H1 (cell line): ENCODE results near the gene IL13. TPM values are rescaled to one million over a fixed set of nuclear protein-coding genes. Genes with fewer than 3 reads are reported as not detected.

Source experiments
- CTCF ChIA-PET: fragments of 300-600 bp; sonication (Branson Sonifier 250); formaldehyde crosslinking; loops from one replicate; lab custom pipeline; 2021; ENCODE audit not compliant: partially characterized antibody; lab: Charles Lee
- POLR2A ChIA-PET: fragments of 300-600 bp; sonication (Branson Sonifier 250); formaldehyde crosslinking; loops from one replicate; lab custom pipeline; 2021; ENCODE audit warnings: inconsistent platforms; ENCODE audit not compliant: partially characterized antibody; lab: Charles Lee
- DNase-seq, 2 experiments: peaks; one replicate each; pipeline versions ENCODE4 v3.0.0 to v3.0.0-alpha.2; 2010 to 2022; ENCODE audit warnings: low spot score in 2 of 2, low read depth in 1 of 2, mixed read lengths in 1 of 2
- FAIRE-seq: peaks from 2 replicates; lab custom pipeline; 2011; peaks lifted over from hg19 to GRCh38; lab: Jason Lieb, UNC
- H2AFZ ChIP-seq: 2 replicates; pipeline ENCODE4 v1.8.1; 2012; ENCODE audit warnings: low read length, inconsistent platforms
- H2AK5ac ChIP-seq: 2 replicates; pipeline ENCODE4 v1.6.1; 2013; ENCODE audit warnings: low read depth, low read length
- H2BK120ac ChIP-seq: replicated peaks from 2 replicates; pipeline ENCODE3; 2013; ENCODE audit warnings: low read depth, low read length, inconsistent platforms
- H2BK12ac ChIP-seq: 2 replicates; pipeline ENCODE4 v1.6.1; 2013; ENCODE audit warnings: low read depth, low read length
- H2BK15ac ChIP-seq: 2 replicates; pipeline ENCODE4 v1.6.1; 2013; ENCODE audit warnings: low read length
- H2BK20ac ChIP-seq: 2 replicates; pipeline ENCODE4 v1.6.1; 2013; ENCODE audit warnings: low read length
- H2BK5ac ChIP-seq: 2 replicates; pipeline ENCODE4 v1.6.1; 2013; ENCODE audit warnings: low read depth, low read length
- H3K14ac ChIP-seq: 2 replicates; pipeline ENCODE4 v1.6.1; 2013; ENCODE audit warnings: inconsistent platforms; ENCODE audit not compliant: insufficient read length
- H3K18ac ChIP-seq: 2 replicates; pipeline ENCODE4 v1.6.1; 2013; ENCODE audit warnings: low read length; ENCODE audit errors: extremely low read depth
- H3K23ac ChIP-seq: 2 replicates; pipeline ENCODE4 v1.6.1; 2013; ENCODE audit warnings: inconsistent platforms; ENCODE audit not compliant: insufficient read length
- H3K23me2 ChIP-seq: 2 replicates; pipeline ENCODE4 v1.6.1; 2013; ENCODE audit warnings: low read depth, low read length
- H3K27ac ChIP-seq: 2 replicates; pipeline ENCODE4 v1.6.1; 2011; ENCODE audit warnings: low read depth, low read length, inconsistent platforms
- H3K27me3 ChIP-seq, 4 experiments: replicated peaks in 1 of 4; 1 replicate in 1 of 4; 2 replicates in 3 of 4; pipeline versions ENCODE4 v1.6.1 to v1.8.1; 2011 to 2013; ENCODE audit warnings: low read length in 3 of 4, mild to moderate bottlenecking in 3 of 4, inconsistent platforms in 2 of 4, mixed read lengths in 2 of 4, moderate library complexity in 1 of 4; ENCODE audit not compliant: control insufficient read depth in 3 of 4, insufficient read depth in 3 of 4; ENCODE audit errors: extremely low read depth in 1 of 4
- H3K36me3 ChIP-seq, 4 experiments: 2 replicates each; pipeline versions ENCODE4 v1.6.1 to v1.8.1; 2011 to 2013; ENCODE audit warnings: mild to moderate bottlenecking in 4 of 4, low read length in 3 of 4, moderate library complexity in 2 of 4, control low read depth in 1 of 4, inconsistent platforms in 1 of 4; ENCODE audit not compliant: insufficient read depth in 4 of 4, control insufficient read depth in 2 of 4
- H3K4ac ChIP-seq: replicated peaks from 2 replicates; pipeline ENCODE3; 2013; ENCODE audit warnings: low read length, low read depth, mixed read lengths, inconsistent platforms; ENCODE audit not compliant: insufficient read length
- H3K4me1 ChIP-seq, 4 experiments: replicated peaks in 1 of 4; 1 replicate in 1 of 4; 2 replicates in 3 of 4; pipeline versions ENCODE4 v1.6.1 to v1.8.1; 2011 to 2013; ENCODE audit warnings: low read length in 3 of 4, inconsistent platforms in 2 of 4, mixed read lengths in 1 of 4; ENCODE audit not compliant: insufficient read depth in 4 of 4, control insufficient read depth in 3 of 4
- H3K4me2 ChIP-seq, 2 experiments: 2 replicates each; pipeline versions ENCODE4 v1.6.1 to v1.8.1; 2011 to 2013; ENCODE audit warnings: low read depth in 2 of 2, low read length in 2 of 2, control low read depth in 1 of 2, inconsistent platforms in 1 of 2, mild to moderate bottlenecking in 1 of 2; ENCODE audit not compliant: insufficient read depth in 1 of 2
- H3K4me3 ChIP-seq, 4 experiments: fragments of 200-600, 300-600 bp in 1 of 4; sonication (generic), shearing (Covaris generic), sonication (Bioruptor Twin) in 1 of 4; 2 replicates each; pipeline versions ENCODE4 v1.5.1 to v1.8.1; 2011 to 2016; ENCODE audit warnings: low read length in 4 of 4, low read depth in 3 of 4, control low read depth in 2 of 4, inconsistent platforms in 2 of 4, mild to moderate bottlenecking in 2 of 4, mixed read lengths in 1 of 4, moderate library complexity in 1 of 4; ENCODE audit not compliant: insufficient read depth in 2 of 4; ENCODE audit errors: extremely low read depth in 1 of 4
- H3K56ac ChIP-seq: replicated peaks from 2 replicates; pipeline ENCODE3; 2013; ENCODE audit warnings: low read depth, mild to moderate bottlenecking, mixed read lengths, low read length, inconsistent platforms; ENCODE audit not compliant: insufficient read length
- H3K79me1 ChIP-seq: 2 replicates; pipeline ENCODE4 v1.6.1; 2013; ENCODE audit warnings: low read depth, low read length, control low read depth
- H3K79me2 ChIP-seq, 2 experiments: 2 replicates each; pipeline versions ENCODE4 v1.6.1 to v1.8.1; 2012 to 2013; ENCODE audit warnings: low read length in 2 of 2, mild to moderate bottlenecking in 2 of 2, inconsistent platforms in 1 of 2; ENCODE audit not compliant: insufficient read depth in 2 of 2, control insufficient read depth in 1 of 2
- H3K9ac ChIP-seq, 4 experiments: replicated peaks in 1 of 4; 1 replicate in 1 of 4; 2 replicates in 3 of 4; pipeline versions ENCODE4 v1.6.1 to v1.8.1; 2011 to 2013; ENCODE audit warnings: low read depth in 3 of 4, low read length in 3 of 4, control low read depth in 2 of 4, mild to moderate bottlenecking in 2 of 4, moderate library complexity in 2 of 4, inconsistent platforms in 1 of 4; ENCODE audit errors: extremely low read depth in 1 of 4
- H3K9me3 ChIP-seq, 2 experiments: 2 replicates each; pipeline versions ENCODE4 v1.6.1 to v1.8.1; 2012 to 2013; ENCODE audit warnings: mild to moderate bottlenecking in 2 of 2, moderate library complexity in 2 of 2, control low read depth in 1 of 2, inconsistent platforms in 1 of 2, low read depth in 1 of 2, low read length in 1 of 2, mixed read lengths in 1 of 2; ENCODE audit not compliant: insufficient read depth in 2 of 2
- H4K20me1 ChIP-seq, 2 experiments: replicated peaks in 1 of 2; 2 replicates each; pipeline versions ENCODE3 to v1.8.1; 2011 to 2013; ENCODE audit warnings: inconsistent platforms in 2 of 2, low read length in 2 of 2, mild to moderate bottlenecking in 1 of 2; ENCODE audit not compliant: insufficient read depth in 2 of 2, control insufficient read depth in 1 of 2
- H4K5ac ChIP-seq: 2 replicates; pipeline ENCODE4 v1.6.1; 2013; ENCODE audit warnings: low read length, low read depth, mixed read lengths, inconsistent platforms; ENCODE audit not compliant: insufficient read length
- H4K8ac ChIP-seq: 2 replicates; pipeline ENCODE4 v1.8.0; 2013; ENCODE audit warnings: mild to moderate bottlenecking, moderate library complexity, low read length, inconsistent platforms; ENCODE audit not compliant: insufficient read depth; ENCODE audit errors: extremely low read depth
- H4K91ac ChIP-seq: replicated peaks from 2 replicates; pipeline ENCODE3; 2013; ENCODE audit warnings: low read length, mixed read lengths, inconsistent platforms; ENCODE audit not compliant: insufficient read length
- CTBP2 ChIP-seq: IDR thresholded peaks from 2 replicates; pipeline ENCODE4 v1.7.0; 2011; ENCODE audit warnings: borderline replicate concordance, mild to moderate bottlenecking, moderate library complexity, mixed read lengths, low read length; ENCODE audit not compliant: insufficient read depth, insufficient read length
- EP300 ChIP-seq, 2 experiments: IDR thresholded peaks; 1 replicate in 1 of 2; 2 replicates in 1 of 2; pipeline ENCODE4 v1.6.1; 2011 to 2012; ENCODE audit warnings: low read depth in 2 of 2, low read length in 2 of 2, mild to moderate bottlenecking in 2 of 2, borderline replicate concordance in 1 of 2, inconsistent platforms in 1 of 2, moderate library complexity in 1 of 2
- FOSL1 ChIP-seq: IDR thresholded peaks from 2 replicates; pipeline ENCODE4 v1.6.1; 2011; ENCODE audit warnings: mild to moderate bottlenecking, low read depth, low read length, moderate library complexity; ENCODE audit not compliant: insufficient read depth
- GABPA ChIP-seq: IDR thresholded peaks from 2 replicates; pipeline ENCODE4 v1.6.1; 2011; ENCODE audit warnings: mild to moderate bottlenecking, low read length, moderate library complexity, borderline replicate concordance; ENCODE audit not compliant: insufficient read depth
- GTF2F1 ChIP-seq: IDR thresholded peaks from 2 replicates; pipeline ENCODE4 v1.6.1; 2012; ENCODE audit warnings: low read depth, low read length, improper control_type of control experiment, borderline replicate concordance
- HDAC6 ChIP-seq: IDR thresholded peaks from one replicate; pipeline ENCODE4 v1.7.1; 2012; ENCODE audit warnings: low read depth, mild to moderate bottlenecking, inconsistent platforms, low read length, moderate library complexity
- KDM5A ChIP-seq: fragments of 200-600 bp; IDR thresholded peaks from 2 replicates; pipeline ENCODE4 v1.7.1; 2012; ENCODE audit warnings: mild to moderate bottlenecking, low read length, inconsistent platforms, mixed read lengths
- MAFK ChIP-seq: IDR thresholded peaks from 2 replicates; pipeline ENCODE4 v1.6.1; 2012; ENCODE audit warnings: low read depth, mild to moderate bottlenecking, improper control_type of control experiment, low read length
- POLR2A ChIP-seq, 2 experiments: IDR thresholded peaks; 1 replicate in 1 of 2; 2 replicates in 1 of 2; pipeline ENCODE4 v1.6.1; 2011; ENCODE audit warnings: low read depth in 2 of 2, low read length in 2 of 2, mild to moderate bottlenecking in 2 of 2; ENCODE audit errors: control extremely low read depth in 1 of 2
- POLR2AphosphoS5 ChIP-seq: IDR thresholded peaks from 2 replicates; pipeline ENCODE4 v1.6.1; 2011; ENCODE audit warnings: low read depth, low read length
- RAD21 ChIP-seq, 2 experiments: IDR thresholded peaks in 1 of 2; conservative IDR thresholded peaks in 1 of 2; 2 replicates each; pipeline ENCODE4 v1.6.1; 2011; ENCODE audit warnings: low read depth in 2 of 2, low read length in 2 of 2, improper control_type of control experiment in 1 of 2, inconsistent platforms in 1 of 2, mild to moderate bottlenecking in 1 of 2, moderate library complexity in 1 of 2
- RBBP5 ChIP-seq: IDR thresholded peaks from 2 replicates; pipeline ENCODE4 v1.7.1; 2012; ENCODE audit warnings: low read depth, mild to moderate bottlenecking, inconsistent platforms, low read length, moderate library complexity, borderline replicate concordance
- RNF2 ChIP-seq: fragments of 200-900, 300-1000 bp; sonication (generic); IDR thresholded peaks from 2 replicates; pipeline ENCODE4 v1.7.1; 2016; ENCODE audit warnings: borderline replicate concordance, low read depth, mild to moderate bottlenecking, antibody characterized with exemption, low read length; ENCODE audit not compliant: poor library complexity, severe bottlenecking; ENCODE audit errors: missing control alignments
- SIRT6 ChIP-seq: IDR thresholded peaks from one replicate; pipeline ENCODE4 v1.7.1; 2012; ENCODE audit warnings: low read length, inconsistent platforms
- SP1 ChIP-seq: IDR thresholded peaks from 2 replicates; pipeline ENCODE4 v1.6.1; 2011; ENCODE audit warnings: low read depth, low read length
- TCF12 ChIP-seq: IDR thresholded peaks from 2 replicates; pipeline ENCODE4 v1.6.1; 2011; ENCODE audit warnings: low read depth, mild to moderate bottlenecking, low read length
- polyA plus RNA-seq, 7 experiments: library from polyadenylated mRNA; depleted of rRNA in 3 of 7; stranded (reverse) in 5 of 7; unstranded in 2 of 7; fragments of >200 nt in 5 of 7; fragments of 200-250 nt in 2 of 7; gene quantifications; 1 replicate in 5 of 7; 2 replicates in 1 of 7; 4 replicates in 1 of 7; pipeline versions ENCODE4 v1.2.1 to v1.2.3, GENCODE V29; 2011 to 2013; ENCODE audit warnings: missing spikeins in 2 of 7, mixed read lengths in 2 of 7
- total RNA-seq: library from RNA; stranded (reverse); fragmentation: NEBNext Ultra II Directional; extraction: Animal tissue kit (Norgen Biotek cat#: 25700); gene quantifications from 2 replicates; pipeline ENCODE4 v1.2.1, GENCODE V29; 2021

The IL13 gene
- total and polyA plus RNA-seq, 2 of the 8 experiments (the other 6 are each of a cell fraction or from before 2014, with no cell fraction given), result not detected

DNA sequence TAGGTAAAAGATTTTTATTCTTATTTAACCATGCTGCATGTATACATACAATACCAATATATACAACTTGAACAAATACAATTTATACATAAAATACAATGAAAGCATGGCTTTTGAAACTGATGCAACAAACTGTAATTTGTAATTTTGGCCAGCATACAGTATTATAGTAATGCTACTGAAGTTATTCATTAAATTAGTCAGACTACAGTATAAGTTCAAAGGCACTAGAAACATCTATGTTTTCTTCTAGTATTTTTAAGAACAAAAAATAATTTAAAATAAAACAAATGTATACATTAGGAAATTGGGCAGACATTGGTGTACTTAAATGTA lies 34.6 kb downstream of the IL13 start:
- Histone ChIP-seq H2AFZ (no peak overlapping the region), H3K9ac (no peak overlapping the region), H3K18ac (no peak overlapping the region)
- TF ChIP-seq HDAC6 (no peak), RNF2 (no peak), MAFK (no peak), KDM5A (no peak), SIRT6 (no peak), CTBP2 (no peak), POLR2A (IDR thresholded peaks at IDR 0.05; ENCODE audit: control extremely low read depth in 1 of 2, low read depth in 2 of 2, low read length in 2 of 2) (no peak), RAD21 (IDR thresholded peaks at IDR 0.05 in 1 of 2, conservative IDR thresholded peaks at IDR 0.05 in 1 of 2; ENCODE audit: low read depth in 2 of 2, low read length in 2 of 2) (no peak), TCF12 (no peak), POLR2AphosphoS5 (no peak), FOSL1 (no peak), EP300 (IDR thresholded peaks at IDR 0.05; ENCODE audit: borderline replicate concordance in 1 of 2, low read depth in 2 of 2, low read length in 2 of 2) (no peak), GTF2F1 (no peak), GABPA (no peak), SP1 (no peak), RBBP5 (no peak)

More for the DNA sequence above, 34.6 kb downstream of the IL13 start:
- Histone ChIP-seq H3K4me1 (no peaks in the 10 kb centered on the region), H4K8ac (no peak overlapping the region), H2BK5ac (no peak overlapping the region), H2AK5ac (no peak overlapping the region), H3K36me3 (no peaks in the 10 kb centered on the region), H3K4me3 (no peak overlapping the region), H3K79me2 (no peaks in the 10 kb centered on the region), H4K20me1 (no peaks in the 10 kb centered on the region), H2BK15ac (no peak overlapping the region), H4K91ac (no peak overlapping the region), H3K4me2 (no peak overlapping the region), H3K23ac (no peak overlapping the region), H3K79me1 (no peaks in the 10 kb centered on the region), H2BK12ac (no peak overlapping the region), H3K4ac (no peak overlapping the region), H4K5ac (no peak overlapping the region), H3K56ac (no peak overlapping the region), H3K9me3 (no peaks in the 10 kb centered on the region), H3K27me3 (no peaks in the 10 kb centered on the region), H2BK120ac (no peak overlapping the region), H3K23me2 (no peaks in the 10 kb centered on the region), H3K14ac (no peak overlapping the region), H3K27ac (no peak overlapping the region), H2BK20ac (no peak overlapping the region)
- DNase-seq, result no peak
- POLR2A ChIA-PET, result no interaction called here
- CTCF ChIA-PET, result no interaction called here
- FAIRE-seq, result no peak
